GM12878 (cell line): ENCODE results near the gene BRD9. TPM values are rescaled to one million over a fixed set of nuclear protein-coding genes. Genes with fewer than 3 reads are reported as not detected.
A peak's percentile ranks its signal among the peaks of the same experiment; 100 is the strongest.

Experiments
- ATAC-seq: fragments of 200-7000 bp; cut with Tn5 transposase; 3 replicates; pipeline ENCODE4 v1.9.1; 2020; ENCODE audit warnings: mild to moderate bottlenecking, moderate library complexity
- BruUV-seq: library from RNA; stranded (reverse); fragments of 400-500 nt; replicated peaks from 2 replicates; lab custom pipeline; 2021; lab: Mats Ljungman, UMichigan
- CTCF ChIA-PET: fragments of 300-600 bp; sonication (Branson Sonifier 250); formaldehyde crosslinking; extraction: SDS; loops from one replicate; lab custom pipeline; 2021; ENCODE audit warnings: inconsistent platforms; lab: Yijun Ruan, JAX
- POLR2A ChIA-PET: fragments of 350-600 bp; formaldehyde crosslinking; extraction: SDS; loops from one replicate; lab custom pipeline; 2021; ENCODE audit warnings: inconsistent platforms; lab: Charles Lee
- RAD21 ChIA-PET: fragments of 300-600 bp; sonication (Branson Sonifier 250); formaldehyde crosslinking; loops from one replicate; lab custom pipeline; 2023; ENCODE audit warnings: antibody characterized with exemption; ENCODE audit not compliant: unreplicated experiment; lab: Charles Lee
- SMC1A ChIA-PET: fragments of 300-600 bp; sonication (Branson Sonifier 250); formaldehyde crosslinking; loops from one replicate; lab custom pipeline; 2023; ENCODE audit not compliant: unreplicated experiment, uncharacterized antibody; lab: Charles Lee
- DNase-seq: peaks from one replicate; pipeline ENCODE4 v3.0.0-alpha.2; 2011; ENCODE audit warnings: low read depth, low spot score
- FAIRE-seq: peaks from 3 replicates; lab custom pipeline; 2011; peaks lifted over from hg19 to GRCh38; lab: Jason Lieb, UNC
- H2AFZ ChIP-seq: 2 replicates; pipeline ENCODE4 v1.6.0; 2011; ENCODE audit warnings: low read depth, low read length, control low read depth; ENCODE audit not compliant: control insufficient read depth
- H3K27ac ChIP-seq: 2 replicates; pipeline ENCODE4 v1.5.1; 2011; ENCODE audit warnings: control low read depth; ENCODE audit not compliant: control insufficient read depth, insufficient read depth
- H3K27me3 ChIP-seq, 2 experiments: replicated peaks in 1 of 2; 2 replicates each; pipeline versions ENCODE4 v1.6.0 to v1.6.1; 2011; ENCODE audit warnings: low read length in 1 of 2; ENCODE audit not compliant: control insufficient read depth in 2 of 2, insufficient read depth in 2 of 2
- H3K36me3 ChIP-seq, 2 experiments: 2 replicates each; pipeline ENCODE4 v1.5.1; 2011; ENCODE audit warnings: low read length in 1 of 2; ENCODE audit not compliant: control insufficient read depth in 2 of 2, insufficient read depth in 2 of 2
- H3K4me1 ChIP-seq: 2 replicates; pipeline ENCODE4 v1.6.1; 2011; ENCODE audit warnings: mild to moderate bottlenecking, low read length, moderate library complexity, mixed read lengths; ENCODE audit not compliant: control insufficient read depth, insufficient read depth
- H3K4me2 ChIP-seq: 2 replicates; pipeline ENCODE4 v1.6.0; 2011; ENCODE audit warnings: control low read depth; ENCODE audit not compliant: control insufficient read depth, insufficient read depth
- H3K4me3 ChIP-seq: fragments of 200-600 bp; sonication (generic); 2 replicates; pipeline ENCODE4 v1.5.1; 2016
- H3K79me2 ChIP-seq: 2 replicates; pipeline ENCODE4 v1.6.0; 2011; ENCODE audit warnings: low read length; ENCODE audit not compliant: control insufficient read depth, insufficient read depth
- H3K9ac ChIP-seq: 2 replicates; pipeline ENCODE4 v1.8.0; 2011; ENCODE audit warnings: low read length, control low read depth, mixed read lengths; ENCODE audit not compliant: control insufficient read depth, insufficient read depth
- H3K9me3 ChIP-seq: replicated peaks from 3 replicates; pipeline ENCODE4 v1.5.1; 2011; ENCODE audit warnings: mild to moderate bottlenecking, low read length; ENCODE audit not compliant: control insufficient read depth, insufficient read depth
- H4K20me1 ChIP-seq: 2 replicates; pipeline ENCODE4 v1.6.0; 2011; ENCODE audit not compliant: control insufficient read depth, insufficient read depth
- BRCA1 ChIP-seq: IDR thresholded peaks from 2 replicates; pipeline ENCODE4 v1.6.1; 2011; ENCODE audit warnings: low read depth, low read length, improper control_type of control experiment
- CHD2 ChIP-seq: IDR thresholded peaks from 2 replicates; pipeline ENCODE4 v1.6.1; 2011; ENCODE audit warnings: low read depth, low read length, improper control_type of control experiment, borderline replicate concordance
- EZH2 ChIP-seq: IDR thresholded peaks from 2 replicates; pipeline ENCODE4 v1.6.1; 2012; ENCODE audit warnings: low read depth, mild to moderate bottlenecking, control low read depth, inconsistent platforms, low read length, borderline replicate concordance; ENCODE audit not compliant: control insufficient read depth
- NFYA ChIP-seq: IDR thresholded peaks from 2 replicates; pipeline ENCODE4 v1.6.1; 2011; ENCODE audit warnings: low read depth, mild to moderate bottlenecking, low read length, improper control_type of control experiment, borderline replicate concordance
- RELA ChIP-seq: fragments of 450-650 bp; IDR thresholded peaks from 2 replicates; pipeline ENCODE4 v1.8.0; 2014; ENCODE audit warnings: borderline replicate concordance; ENCODE audit not compliant: partially characterized antibody
- SREBF1 ChIP-seq: IDR thresholded peaks from 2 replicates; pipeline ENCODE4 v1.6.1; 2012; ENCODE audit warnings: mild to moderate bottlenecking, low read length
- ZNF207 ChIP-seq: fragments of 450-650 bp; IDR thresholded peaks from 2 replicates; pipeline ENCODE4 v1.6.1; 2014; ENCODE audit warnings: antibody characterized with exemption, mild to moderate bottlenecking, borderline replicate concordance
- ZNF274 ChIP-seq: IDR thresholded peaks from one replicate; pipeline ENCODE4 v1.8.0; 2011; ENCODE audit not compliant: insufficient read length, insufficient read depth
- WGBS: methylation state at CpG from one replicate; pipeline ENCODE4 v1.1.6; 2016; ENCODE audit warnings: low lambda C conversion rate; ENCODE audit not compliant: insufficient replicate concordance, insufficient coverage; ENCODE audit errors: missing lambda C conversion rate; 5-methylcytosine and 5-hydroxymethylcytosine counted together
- in situ Hi-C: fragments of 300-500 bp; cut with MboI; formaldehyde crosslinking; loops from 9 replicates; pipeline ENCODE4 v1.14.3; 2018; ENCODE audit warnings: mixed read lengths
- intact Hi-C: fragments of 100-400 bp; cut with micrococcal nuclease; formaldehyde crosslinking; loops from one replicate; pipeline ENCODE4 v1.14.2; 2022; ENCODE audit not compliant: unreplicated experiment
- polyA plus RNA-seq, 11 experiments: library from polyadenylated mRNA; depleted of rRNA in 4 of 11; unstranded in 6 of 11; stranded (reverse) in 5 of 11; fragments of >200 nt; fragmentation: Nextera tagmentation in 4 of 11; fragmentation: Illumina TruSeq in 1 of 11; extraction: Ambion mirVana in 4 of 11; extraction: Trizol in 1 of 11; gene quantifications; 1 replicate in 1 of 11; 2 replicates in 10 of 11; pipeline versions ENCODE4 v1.2.1 to v1.2.3, GENCODE V29; 2011 to 2016; ENCODE audit warnings: inconsistent platforms in 2 of 11, missing spikeins in 2 of 11, low read depth in 1 of 11
- total RNA-seq, 4 experiments: library from RNA; depleted of rRNA in 3 of 4; stranded (reverse); fragments of >200 nt in 3 of 4; fragmentation: Illumina TruSeq in 1 of 4; extraction: Trizol in 1 of 4; gene quantifications; 2 replicates each; pipeline versions ENCODE4 v1.2.1 to v1.2.3, GENCODE V29; 2013 to 2021
- TF ChIP-seq, protein P1 (sequence below): IDR thresholded peaks from 2 replicates; pipeline ENCODE4 v1.6.1; 2011; ENCODE audit warnings: low read depth, mild to moderate bottlenecking, low read length, moderate library complexity, borderline replicate concordance; ENCODE audit errors: extremely low read depth
- TF ChIP-seq, protein P2 (sequence below): fragments of 450-650 bp; IDR thresholded peaks from 2 replicates; pipeline ENCODE4 v1.6.1; 2018; ENCODE audit warnings: borderline replicate concordance, mild to moderate bottlenecking; ENCODE audit not compliant: partially characterized antibody
- TF ChIP-seq, protein P3 (sequence below): fragments of 450-650 bp; IDR thresholded peaks from 2 replicates; pipeline ENCODE4 v1.6.1; 2017; ENCODE audit warnings: mild to moderate bottlenecking

The BRD9 gene
- total and polyA plus RNA-seq, 10 of the 15 experiments (the other 5 are each of a cell fraction or from before 2014, with no cell fraction given), result 2.0 to 48.6 (median 32.4) TPM

DNA sequence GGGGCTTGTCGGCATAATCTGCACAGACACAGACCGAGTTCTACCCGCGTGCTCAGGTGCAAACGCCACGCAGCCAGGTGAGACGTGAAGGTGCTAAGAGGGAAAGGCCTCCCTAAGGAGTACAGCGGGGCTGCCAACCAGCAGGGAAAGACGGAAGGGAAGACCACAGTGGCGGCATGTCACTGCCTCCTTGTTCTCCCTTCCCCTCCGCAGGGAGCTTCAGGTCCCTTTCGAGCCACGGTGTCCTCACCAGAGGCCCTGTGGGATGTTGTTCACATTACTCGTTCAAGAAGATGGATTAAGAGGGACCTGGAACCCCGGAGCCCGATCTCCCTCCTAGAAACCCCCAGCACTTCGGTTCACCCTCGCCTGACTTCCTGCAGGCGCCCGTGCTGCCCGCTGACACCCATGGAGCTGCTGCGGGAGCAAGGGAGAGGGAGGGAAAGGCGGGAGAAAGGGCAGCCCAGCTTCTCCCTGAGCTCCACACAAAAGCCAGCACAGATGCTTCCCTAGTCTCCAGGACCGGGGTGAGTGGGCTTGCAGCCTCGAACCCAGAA is 686 bp downstream of the BRD9 start:
- TF ChIP-seq SREBF1 (no peak), RELA (no peak), CHD2 (no peak), BRCA1 (no peak), ZNF274 (no peak), EZH2 (no peak), NFYA (no peak), ZNF207 (no peak)
- TF ChIP-seq, protein P1, sequence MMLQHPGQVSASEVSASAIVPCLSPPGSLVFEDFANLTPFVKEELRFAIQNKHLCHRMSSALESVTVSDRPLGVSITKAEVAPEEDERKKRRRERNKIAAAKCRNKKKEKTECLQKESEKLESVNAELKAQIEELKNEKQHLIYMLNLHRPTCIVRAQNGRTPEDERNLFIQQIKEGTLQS, result no peak
- TF ChIP-seq, protein P2, sequence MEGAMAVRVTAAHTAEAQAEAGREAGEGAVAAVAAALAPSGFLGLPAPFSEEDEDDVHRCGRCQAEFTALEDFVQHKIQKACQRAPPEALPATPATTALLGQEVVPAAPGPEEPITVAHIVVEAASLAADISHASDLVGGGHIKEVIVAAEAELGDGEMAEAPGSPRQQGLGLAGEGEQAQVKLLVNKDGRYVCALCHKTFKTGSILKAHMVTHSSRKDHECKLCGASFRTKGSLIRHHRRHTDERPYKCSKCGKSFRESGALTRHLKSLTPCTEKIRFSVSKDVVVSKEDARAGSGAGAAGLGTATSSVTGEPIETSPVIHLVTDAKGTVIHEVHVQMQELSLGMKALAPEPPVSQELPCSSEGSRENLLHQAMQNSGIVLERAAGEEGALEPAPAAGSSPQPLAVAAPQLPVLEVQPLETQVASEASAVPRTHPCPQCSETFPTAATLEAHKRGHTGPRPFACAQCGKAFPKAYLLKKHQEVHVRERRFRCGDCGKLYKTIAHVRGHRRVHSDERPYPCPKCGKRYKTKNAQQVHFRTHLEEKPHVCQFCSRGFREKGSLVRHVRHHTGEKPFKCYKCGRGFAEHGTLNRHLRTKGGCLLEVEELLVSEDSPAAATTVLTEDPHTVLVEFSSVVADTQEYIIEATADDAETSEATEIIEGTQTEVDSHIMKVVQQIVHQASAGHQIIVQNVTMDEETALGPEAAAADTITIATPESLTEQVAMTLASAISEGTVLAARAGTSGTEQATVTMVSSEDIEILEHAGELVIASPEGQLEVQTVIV, result no peak
- TF ChIP-seq, protein P3, sequence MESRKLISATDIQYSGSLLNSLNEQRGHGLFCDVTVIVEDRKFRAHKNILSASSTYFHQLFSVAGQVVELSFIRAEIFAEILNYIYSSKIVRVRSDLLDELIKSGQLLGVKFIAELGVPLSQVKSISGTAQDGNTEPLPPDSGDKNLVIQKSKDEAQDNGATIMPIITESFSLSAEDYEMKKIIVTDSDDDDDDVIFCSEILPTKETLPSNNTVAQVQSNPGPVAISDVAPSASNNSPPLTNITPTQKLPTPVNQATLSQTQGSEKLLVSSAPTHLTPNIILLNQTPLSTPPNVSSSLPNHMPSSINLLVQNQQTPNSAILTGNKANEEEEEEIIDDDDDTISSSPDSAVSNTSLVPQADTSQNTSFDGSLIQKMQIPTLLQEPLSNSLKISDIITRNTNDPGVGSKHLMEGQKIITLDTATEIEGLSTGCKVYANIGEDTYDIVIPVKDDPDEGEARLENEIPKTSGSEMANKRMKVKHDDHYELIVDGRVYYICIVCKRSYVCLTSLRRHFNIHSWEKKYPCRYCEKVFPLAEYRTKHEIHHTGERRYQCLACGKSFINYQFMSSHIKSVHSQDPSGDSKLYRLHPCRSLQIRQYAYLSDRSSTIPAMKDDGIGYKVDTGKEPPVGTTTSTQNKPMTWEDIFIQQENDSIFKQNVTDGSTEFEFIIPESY, result no peak
- peak; percentile 28 for ATAC-seq
- CTCF ChIA-PET, result interaction anchor here (1.6 to 1.9 kb wide), 2 partner anchors 9 to 11 kb away, joined by 4 to 8 read pairs; no protein-coding TSS in a partner anchor
- RAD21 ChIA-PET, result interaction anchor here (1.6 to 2.9 kb wide), 2 partner anchors 11 to 445 kb away, joined by 4 to 12 read pairs; no protein-coding TSS in a partner anchor
- Histone ChIP-seq H4K20me1 (no peaks in the 10 kb centered on the region), H3K27me3 (no peaks in the 10 kb centered on the region), H3K36me3 (peaks cover 12 to 27% of the 10 kb centered on the region in 2 experiments; a peak in 3 of 4 replicates), H3K9me3 (no peaks in the 10 kb centered on the region), H3K4me3 (peak overlapping the region; percentile 97), H3K4me2 (peak overlapping the region; percentile 86), H3K9ac (peak overlapping the region; percentile 98), H2AFZ (peak overlapping the region; percentile 83), H3K4me1 (peaks cover 14% of the 10 kb centered on the region), H3K79me2 (peaks cover 45% of the 10 kb centered on the region), H3K27ac (peak overlapping the region; percentile 88)
- 7% methylated on average over 25 of the region's 25 CpGs for WGBS
- intact Hi-C loops, result loop anchor here (5.0 kb wide), 1 partner anchor 575 kb away; no protein-coding TSS in a partner anchor
- no peak for DNase-seq
- in situ Hi-C loops, result no loop called here
- no TSS peak for BruUV-seq
- FAIRE-seq, result no peak
- POLR2A ChIA-PET, result no interaction called here
- SMC1A ChIA-PET, result interaction anchor here (1.1 to 2.2 kb wide), 2 partner anchors 11 to 248 kb away, joined by 3 to 8 read pairs; no protein-coding TSS in a partner anchor
